Keratinocyte (primary cell): ENCODE data around the gene SLC1A1.

Experiments used
- CTCF ChIP-seq, 3 experiments: IDR thresholded peaks in 1 of 3; conservative IDR thresholded peaks in 1 of 3; optimal IDR thresholded peaks in 1 of 3; 2 replicates in 2 of 3; 3 replicates in 1 of 3; pipeline versions ENCODE3 to v1.5.1; 2011; ENCODE audit warnings: low read length in 3 of 3, mild to moderate bottlenecking in 3 of 3, moderate library complexity in 2 of 3, control low read depth in 1 of 3, inconsistent platforms in 1 of 3; ENCODE audit not compliant: insufficient read depth in 2 of 3; ENCODE audit errors: extremely low read depth in 1 of 3
- EZH2 ChIP-seq: IDR thresholded peaks from one replicate; pipeline ENCODE4 v1.6.1; 2012; ENCODE audit warnings: inconsistent platforms, mild to moderate bottlenecking, low read length, moderate library complexity

- no peak for TF ChIP-seq CTCF (optimal IDR thresholded peaks at IDR 0.05 in 1 of 3, IDR thresholded peaks at IDR 0.05 in 1 of 3, conservative IDR thresholded peaks at IDR 0.05 in 1 of 3; ENCODE audit: extremely low read depth in 1 of 3, insufficient read depth in 2 of 3, low read length in 3 of 3)
- no peak for TF ChIP-seq EZH2
These were observed 128.4 kb downstream of the SLC1A1 start for GRCh38 chr9:4618700-4619099.
